T-helper 2 cell (primary cell): ENCODE results near the gene ADCY4.
A peak's percentile ranks its signal among the peaks of the same experiment; 100 is the strongest.
"Not testable (repeated sequence)": the region's sequence is repeated elsewhere in the genome, so short reads cannot be mapped to it uniquely, and the experiment has no call there.

Source experiments
- DNase-seq, 5 experiments: peaks; one replicate each; pipeline versions ENCODE4 v3.0.0 to v3.0.0-alpha.2; 2012 to 2022

Gene ADCY4

GRCh38 chr14:24366721-24367513, 32.0 kb upstream of the ADCY4 start:
- DNase-seq: peak in 1 of 5 experiments; percentile 6

- DNase-seq: no peak
Observed at GRCh38 chr14:24366413-24366720, 31.5 kb upstream of the ADCY4 start.

GRCh38 chr14:24365600-24366412, 30.9 kb upstream of the ADCY4 start:
- peak in 4 of 5 experiments; percentile 14 to 64 (median 42) for DNase-seq

- no peak for DNase-seq
Observed at GRCh38 chr14:24364841-24365240, 30.0 kb upstream of the ADCY4 start.

GRCh38 chr14:24363401-24363800, 28.5 kb upstream of the ADCY4 start:
- no peak for DNase-seq

GRCh38 chr14:24362241-24362960, 27.5 kb upstream of the ADCY4 start:
- DNase-seq: no peak

- no peak for DNase-seq
Observed at GRCh38 chr14:24361326-24361725, 26.5 kb upstream of the ADCY4 start.

GRCh38 chr14:24360281-24360680, 25.4 kb upstream of the ADCY4 start:
- DNase-seq: no peak

GRCh38 chr14:24356208-24356607, 21.3 kb upstream of the ADCY4 start:
- no peak for DNase-seq

GRCh38 chr14:24355009-24355408, 20.1 kb upstream of the ADCY4 start:
- no peak for DNase-seq

- not testable (repeated sequence) for DNase-seq
Observed at GRCh38 chr14:24354482-24354825, 19.6 kb upstream of the ADCY4 start.

- DNase-seq: no peak
Observed at GRCh38 chr14:24353559-24354481, 18.9 kb upstream of the ADCY4 start.

- no peak for DNase-seq
Observed at GRCh38 chr14:24351517-24351916, 16.6 kb upstream of the ADCY4 start.

- no peak for DNase-seq
Observed at GRCh38 chr14:24349742-24350141, 14.9 kb upstream of the ADCY4 start.

GRCh38 chr14:24348186-24348585, 13.3 kb upstream of the ADCY4 start:
- no peak for DNase-seq

- DNase-seq: no peak
Observed at GRCh38 chr14:24347134-24347533, 12.3 kb upstream of the ADCY4 start.

- DNase-seq: no peak
Observed at GRCh38 chr14:24343795-24344660, 9.2 kb upstream of the ADCY4 start.

GRCh38 chr14:24342889-24343288, 8.0 kb upstream of the ADCY4 start:
- DNase-seq: no peak

GRCh38 chr14:24340606-24341005, 5.7 kb upstream of the ADCY4 start:
- DNase-seq: no peak

GRCh38 chr14:24339284-24340151, 4.6 kb upstream of the ADCY4 start, which contains the start of gene RIPK3:
Gene RIPK3, minus strand, starts transcription at chr14:24339991. Its CDS starts 165 bp downstream, at chr14:24339826.
- peak; percentile 35 to 74 (median 52) for DNase-seq
